ENCODE data around the gene COX4I1.
"Not testable (repeated sequence)": the region's sequence is repeated elsewhere in the genome, so short reads cannot be mapped to it uniquely, and the experiment has no call there.

- TF ChIP-seq POLR2AphosphoS5, POLR2A, SPI1 (IDR thresholded peaks at IDR 0.05; ENCODE audit: low read depth, low read length): not testable (repeated sequence)
Observed at GRCh38 chr16:85808104-85808503, 8.6 kb downstream of the COX4I1 start.
